Large intestine (tissue), 3 donors: ENCODE data around the gene LRRTM2. TPM values are rescaled to one million over a fixed set of nuclear protein-coding genes. Genes with fewer than 3 reads are reported as not detected.

Source experiments
- DNase-seq, 2 donors: peaks; one replicate each; pipeline versions ENCODE4 v3.0.0 to v3.0.0-alpha.2; 2013
- H3K27ac ChIP-seq: one replicate; pipeline ENCODE4 v1.5.1; 2013; ENCODE audit warnings: low read length
- H3K27me3 ChIP-seq: 2 replicates; pipeline ENCODE4 v1.6.1; 2013; ENCODE audit warnings: low read length; ENCODE audit not compliant: control insufficient read depth, insufficient read depth
- H3K36me3 ChIP-seq: 2 replicates; pipeline ENCODE4 v1.6.1; 2013; ENCODE audit warnings: low read length; ENCODE audit not compliant: control insufficient read depth, insufficient read depth
- H3K4me1 ChIP-seq: one replicate; pipeline ENCODE4 v1.6.1; 2013; ENCODE audit warnings: low read length; ENCODE audit not compliant: control insufficient read depth, insufficient read depth
- H3K4me3 ChIP-seq: one replicate; pipeline ENCODE4 v1.5.1; 2013; ENCODE audit warnings: low read length
- H3K9me3 ChIP-seq: one replicate; pipeline ENCODE4 v1.6.1; 2013; ENCODE audit warnings: mild to moderate bottlenecking, low read depth, low read length, moderate library complexity; ENCODE audit not compliant: control insufficient read depth
- WGBS: methylation state at CpG from one replicate; pipeline ENCODE4 v1.1.5; 2013; ENCODE audit warnings: low lambda C conversion rate; ENCODE audit not compliant: insufficient coverage; 5-methylcytosine and 5-hydroxymethylcytosine counted together
- polyA plus RNA-seq: library from polyadenylated mRNA; unstranded; fragments of 120-200 nt; gene quantifications from one replicate; pipeline ENCODE4 v1.2.1, GENCODE V29; 2013

Gene LRRTM2
- polyA plus RNA-seq, 1 donor = 2.6 TPM

DNA sequence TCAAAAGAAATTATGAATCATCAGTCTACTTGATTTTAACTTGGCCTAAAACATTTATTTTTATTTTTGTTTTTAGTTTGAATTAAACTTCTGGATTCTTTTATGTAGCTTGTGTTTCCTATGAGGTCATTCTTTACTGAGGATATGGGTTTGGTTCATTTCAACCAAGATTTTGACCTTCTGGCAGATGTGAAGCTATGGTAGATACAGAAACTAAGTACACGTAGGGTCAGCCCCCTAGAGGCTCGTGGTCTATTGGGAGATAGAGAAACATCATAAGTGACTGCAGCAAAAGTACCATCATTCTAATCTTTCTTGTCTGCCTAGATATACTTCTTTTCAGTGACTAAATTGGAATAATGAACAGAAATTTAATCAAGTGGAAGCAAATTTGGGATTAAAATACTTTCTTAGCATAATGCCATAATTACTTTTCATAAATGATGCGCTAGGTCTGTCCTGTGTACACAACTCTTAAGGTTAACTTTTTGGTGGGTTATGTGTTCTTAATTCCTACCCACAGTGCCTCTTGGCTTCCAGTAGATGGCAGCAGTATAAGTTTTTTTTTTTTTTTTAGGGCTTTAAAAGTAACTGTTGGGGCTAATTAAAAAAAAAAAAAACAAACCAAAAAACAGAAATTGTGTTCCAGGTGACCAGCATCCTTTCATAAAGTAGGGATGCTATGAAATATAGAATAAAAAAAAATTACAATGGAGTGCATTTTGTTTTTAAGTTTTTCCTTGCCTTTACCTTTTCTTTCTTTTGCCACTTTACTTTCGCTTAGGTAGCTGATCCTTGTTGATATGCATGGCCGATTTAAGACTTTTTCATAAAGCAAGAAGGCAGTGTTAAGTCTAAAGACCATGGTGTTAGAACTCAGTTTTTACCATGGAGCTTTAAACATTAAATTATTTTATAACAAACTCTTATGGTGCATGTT lies 49.9 kb downstream of the LRRTM2 start:
- WGBS = 96% methylated on average over 3 of the region's 5 CpGs
- Histone ChIP-seq H3K4me1 (no peaks in the 10 kb centered on the region), H3K4me3 (no peak overlapping the region), H3K27ac (no peak overlapping the region), H3K27me3 (no peaks in the 10 kb centered on the region), H3K9me3 (no peaks in the 10 kb centered on the region), H3K36me3 (peaks cover 45% of the 10 kb centered on the region)
- DNase-seq = no peak

- Histone ChIP-seq H3K4me3 (no peak overlapping the region), H3K9me3 (no peaks in the 10 kb centered on the region), H3K36me3 (peaks cover 48% of the 10 kb centered on the region), H3K27me3 (no peaks in the 10 kb centered on the region), H3K27ac (no peak overlapping the region), H3K4me1 (no peaks in the 10 kb centered on the region)
- WGBS = no CpG with 5 or more reads among the region's 7 CpGs
- no peak for DNase-seq
Measured at GRCh38 chr5:138824516-138824915, 50.6 kb downstream of the LRRTM2 start.

DNA sequence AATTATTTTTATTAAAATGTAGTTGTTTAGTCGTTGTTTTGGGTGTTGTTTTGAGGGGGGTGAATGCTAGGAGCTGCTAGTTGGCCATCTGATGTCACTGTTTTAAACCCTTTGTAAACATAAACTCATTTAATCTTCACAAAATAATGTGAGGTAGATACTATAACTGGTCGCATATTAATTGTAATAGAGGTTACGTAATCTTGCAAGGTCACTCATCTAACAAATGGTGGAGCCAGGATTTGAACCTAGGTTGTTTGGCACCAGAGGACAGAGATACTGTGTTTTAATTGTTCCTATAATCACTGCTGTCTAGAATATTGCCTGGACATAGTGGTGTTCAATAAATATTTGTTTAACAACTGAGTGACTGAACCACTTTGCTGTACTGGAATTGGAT lies 54.4 kb downstream of the LRRTM2 start:
- Histone ChIP-seq H3K4me1 (no peaks in the 10 kb centered on the region), H3K27me3 (no peaks in the 10 kb centered on the region), H3K27ac (no peak overlapping the region), H3K36me3 (peaks cover 44% of the 10 kb centered on the region), H3K4me3 (no peak overlapping the region), H3K9me3 (no peaks in the 10 kb centered on the region)
- DNase-seq = no peak
- WGBS = no CpG with 5 or more reads among the region's 3 CpGs

DNA sequence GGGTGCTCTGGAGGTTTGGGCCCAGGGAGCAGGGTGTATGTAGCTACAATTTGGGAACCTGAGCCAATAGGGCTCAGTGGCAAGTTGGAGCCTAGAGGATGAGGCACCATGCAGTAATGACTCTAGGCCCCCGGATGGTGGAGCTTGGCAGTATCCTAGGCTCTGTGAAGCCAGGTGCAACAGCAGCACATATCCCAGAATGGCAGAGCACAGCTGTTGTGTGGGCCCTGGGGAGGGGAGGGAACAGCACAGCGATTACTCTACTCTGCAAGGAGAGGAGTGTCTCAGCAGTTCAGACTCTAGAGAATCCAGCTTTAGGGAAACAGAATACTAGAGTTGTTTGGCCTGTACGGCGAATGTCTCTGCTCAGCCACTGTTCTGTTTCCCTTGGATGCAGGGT lies 56.1 kb downstream of the LRRTM2 start:
- WGBS = no CpG with 5 or more reads among the region's 4 CpGs
- no peak for DNase-seq
- no peaks in the 10 kb centered on the region for H3K27me3 ChIP-seq
- no peak overlapping the region for H3K4me3 ChIP-seq
- no peak overlapping the region for H3K27ac ChIP-seq
- no peaks in the 10 kb centered on the region for H3K9me3 ChIP-seq
- H3K36me3 ChIP-seq = peaks cover 45% of the 10 kb centered on the region
- no peaks in the 10 kb centered on the region for H3K4me1 ChIP-seq

Other genes with a start within 250 kb of the LRRTM2 start
- 287 TPM for gene CTNNA1, start 121.9 kb downstream of the LRRTM2 start, polyA plus RNA-seq